HepG2 (cell line): Measurements from ENCODE around the gene ZNF831. TPM values are rescaled to one million over a fixed set of nuclear protein-coding genes. Genes with fewer than 3 reads are reported as not detected.

ENCODE experiments used
- ATAC-seq: fragments of 200-7000 bp; cut with Tn5 transposase; 3 replicates; pipeline ENCODE4 v1.9.1; 2020; ENCODE audit warnings: mild to moderate bottlenecking, moderate library complexity
- BruUV-seq: library from RNA; stranded (reverse); fragments of 400-500 nt; replicated peaks from 2 replicates; lab custom pipeline; 2021; lab: Mats Ljungman, UMichigan
- CTCF ChIA-PET: fragments of 300-600 bp; formaldehyde crosslinking; extraction: SDS; loops from one replicate; lab custom pipeline; 2021; ENCODE audit warnings: low total read pairs, inconsistent platforms, low intra/inter-chr PET ratio; lab: Yijun Ruan, JAX
- POLR2A ChIA-PET: fragments of 350-600 bp; sonication (Branson Sonifier 250); formaldehyde crosslinking; loops from one replicate; lab custom pipeline; 2020; ENCODE audit warnings: antibody characterized with exemption, inconsistent platforms; lab: Yijun Ruan, JAX
- DNase-seq: peaks from one replicate; pipeline ENCODE4 v3.0.0-alpha.2; 2015; ENCODE audit warnings: low spot score
- FAIRE-seq: peaks from 3 replicates; lab custom pipeline; 2011; peaks lifted over from hg19 to GRCh38; lab: Jason Lieb, UNC
- H2AFZ ChIP-seq: one replicate; pipeline ENCODE4 v1.6.1; 2011; ENCODE audit warnings: low read length, inconsistent platforms
- H3K27ac ChIP-seq: fragments of 300-600 bp; 3 replicates; pipeline ENCODE4 v1.8.0; 2011; ENCODE audit warnings: mixed run types, mild to moderate bottlenecking, mixed read lengths, low read length, inconsistent platforms; ENCODE audit not compliant: insufficient read depth; ENCODE audit errors: extremely low read length
- H3K27me3 ChIP-seq, 2 experiments: fragments of 200-600 bp in 1 of 2; 2 replicates in 1 of 2; 3 replicates in 1 of 2; pipeline versions ENCODE4 v1.6.0 to v1.8.0; 2011; ENCODE audit warnings: low read length in 2 of 2, mild to moderate bottlenecking in 2 of 2, moderate library complexity in 2 of 2, inconsistent platforms in 1 of 2; ENCODE audit not compliant: insufficient read depth in 2 of 2, control insufficient read depth in 1 of 2
- H3K36me3 ChIP-seq, 2 experiments: fragments of 200-600 bp in 1 of 2; replicated peaks in 1 of 2; 2 replicates in 1 of 2; 3 replicates in 1 of 2; pipeline versions ENCODE4 v1.5.1 to v1.8.0; 2011; ENCODE audit warnings: low read length in 2 of 2, inconsistent platforms in 1 of 2; ENCODE audit not compliant: insufficient read depth in 2 of 2, control insufficient read depth in 1 of 2
- H3K4me1 ChIP-seq: 2 replicates; pipeline ENCODE4 v1.5.1; 2012; ENCODE audit warnings: low read length, inconsistent platforms; ENCODE audit not compliant: insufficient read depth
- H3K4me2 ChIP-seq: 2 replicates; pipeline ENCODE4 v1.6.0; 2011; ENCODE audit warnings: low read depth, low read length, inconsistent platforms
- H3K4me3 ChIP-seq, 3 experiments: fragments of 200-600 bp in 1 of 3; sonication (generic), shearing (Covaris generic) in 1 of 3; replicated peaks in 1 of 3; 2 replicates each; pipeline ENCODE4 v1.5.1; 2011 to 2016; ENCODE audit warnings: low read length in 3 of 3, inconsistent platforms in 2 of 3, low read depth in 2 of 3, mild to moderate bottlenecking in 2 of 3, control low read depth in 1 of 3, mixed read lengths in 1 of 3; ENCODE audit not compliant: insufficient read depth in 1 of 3
- H3K79me2 ChIP-seq: one replicate; pipeline ENCODE4 v1.6.1; 2011; ENCODE audit warnings: low read length, inconsistent platforms; ENCODE audit not compliant: insufficient read depth
- H3K9ac ChIP-seq: 2 replicates; pipeline ENCODE4 v1.6.0; 2011; ENCODE audit warnings: mild to moderate bottlenecking, low read depth, low read length, inconsistent platforms; ENCODE audit not compliant: insufficient read depth
- H3K9me3 ChIP-seq: 2 replicates; pipeline ENCODE4 v1.5.1; 2012; ENCODE audit warnings: mild to moderate bottlenecking, low read length
- H4K20me1 ChIP-seq: 2 replicates; pipeline ENCODE4 v1.6.0; 2011; ENCODE audit warnings: inconsistent platforms, mild to moderate bottlenecking, low read length, moderate library complexity; ENCODE audit not compliant: insufficient read depth
- ATF3 ChIP-seq: sonication (generic); formaldehyde crosslinking; IDR thresholded peaks from 2 replicates; pipeline ENCODE4 v1.4.0; 2020; ENCODE audit warnings: missing genetic modification reagents
- ATRX ChIP-seq: sonication (generic); formaldehyde crosslinking; IDR thresholded peaks from 2 replicates; pipeline ENCODE4 v1.4.0; 2020; ENCODE audit warnings: missing genetic modification reagents, borderline replicate concordance
- BCL6 ChIP-seq: IDR thresholded peaks from 2 replicates; pipeline ENCODE4 v1.6.1; 2016; ENCODE audit warnings: missing genetic modification reagents, missing compliant biosample characterization
- CEBPG ChIP-seq: IDR thresholded peaks from 2 replicates; pipeline ENCODE4 v1.6.1; 2016
- DNMT3B ChIP-seq: conservative IDR thresholded peaks from 2 replicates; pipeline ENCODE4 v1.6.1; 2016; ENCODE audit warnings: missing biosample characterization, control low read depth
- FLYWCH1 ChIP-seq: sonication (generic); formaldehyde crosslinking; IDR thresholded peaks from 2 replicates; pipeline ENCODE4 v1.8.1; 2023; ENCODE audit warnings: mild to moderate bottlenecking, missing genetic modification reagents
- FOSL2 ChIP-seq: sonication (generic); formaldehyde crosslinking; IDR thresholded peaks from 2 replicates; pipeline ENCODE4 v1.4.0; 2020; ENCODE audit warnings: missing genetic modification reagents
- FOXA3 ChIP-seq: IDR thresholded peaks from 2 replicates; pipeline ENCODE4 v1.6.1; 2016; ENCODE audit warnings: missing genetic modification reagents, missing compliant biosample characterization
- HES4 ChIP-seq: sonication (generic); formaldehyde crosslinking; IDR thresholded peaks from 2 replicates; pipeline ENCODE4 v1.9.0; 2021; ENCODE audit warnings: mild to moderate bottlenecking, missing genetic modification reagents, borderline replicate concordance
- IKZF5 ChIP-seq: IDR thresholded peaks from 2 replicates; pipeline ENCODE4 v1.6.1; 2018; ENCODE audit warnings: missing genetic modification reagents, mild to moderate bottlenecking, missing compliant biosample characterization
- KDM5A ChIP-seq: fragments of 200-600 bp; sonication (generic); IDR thresholded peaks from 2 replicates; pipeline ENCODE4 v1.7.0; 2018; ENCODE audit warnings: antibody characterized with exemption, mild to moderate bottlenecking, low read length, borderline replicate concordance
- MIER2 ChIP-seq: IDR thresholded peaks from 2 replicates; pipeline ENCODE4 v1.6.1; 2016; ENCODE audit warnings: missing biosample characterization, missing genetic modification reagents
- MYPOP ChIP-seq: sonication (generic); formaldehyde crosslinking; IDR thresholded peaks from 2 replicates; pipeline ENCODE4 v1.8.1; 2023; ENCODE audit warnings: mild to moderate bottlenecking, moderate library complexity, missing genetic modification reagents
- PHB2 ChIP-seq: fragments of 450-650 bp; IDR thresholded peaks from 2 replicates; pipeline ENCODE4 v1.6.1; 2018; ENCODE audit not compliant: partially characterized antibody
- THRA ChIP-seq: sonication (generic); formaldehyde crosslinking; IDR thresholded peaks from 2 replicates; pipeline ENCODE4 v1.4.0; 2020; ENCODE audit warnings: missing genetic modification reagents, borderline replicate concordance
- ZBTB1 ChIP-seq: sonication (generic); formaldehyde crosslinking; IDR thresholded peaks from 2 replicates; pipeline ENCODE4 v1.4.0; 2020; ENCODE audit warnings: missing genetic modification reagents, borderline replicate concordance
- ZMYM4 ChIP-seq: sonication (generic); formaldehyde crosslinking; IDR thresholded peaks from 2 replicates; pipeline ENCODE4 v1.8.1; 2023; ENCODE audit warnings: mild to moderate bottlenecking, missing genetic modification reagents
- ZNF34 ChIP-seq: sonication (generic); formaldehyde crosslinking; IDR thresholded peaks from 2 replicates; pipeline ENCODE4 v1.4.0; 2020; ENCODE audit warnings: mild to moderate bottlenecking, missing genetic modification reagents, borderline replicate concordance
- ZNF749 ChIP-seq: sonication (generic); formaldehyde crosslinking; IDR thresholded peaks from 2 replicates; pipeline ENCODE4 v1.8.0; 2022; ENCODE audit warnings: mild to moderate bottlenecking, missing genetic modification reagents, moderate library complexity, borderline replicate concordance
- ZNF775 ChIP-seq: sonication (generic); formaldehyde crosslinking; IDR thresholded peaks from 2 replicates; pipeline ENCODE4 v1.4.0; 2020; ENCODE audit warnings: missing genetic modification reagents, mild to moderate bottlenecking, moderate library complexity, borderline replicate concordance
- ZSCAN12 ChIP-seq: sonication (generic); formaldehyde crosslinking; IDR thresholded peaks from 2 replicates; pipeline ENCODE4 v1.9.0; 2021; ENCODE audit warnings: mild to moderate bottlenecking, missing genetic modification reagents
- WGBS: methylation state at CpG from one replicate; pipeline ENCODE4 v1.1.6; 2017; ENCODE audit warnings: low lambda C conversion rate; 5-methylcytosine and 5-hydroxymethylcytosine counted together
- in situ Hi-C: cut with HindIII; loops from 2 replicates; pipeline ENCODE4 v1.10.0; 2017; ENCODE audit warnings: low pct_unique_long_range_greater_than_20kb; ENCODE audit not compliant: extremely low pct_ligation_motif_present
- intact Hi-C: fragments of 100-400 bp; cut with micrococcal nuclease; formaldehyde crosslinking; loops from one replicate; pipeline ENCODE4 v1.10.0; 2022; ENCODE audit not compliant: unreplicated experiment
- polyA plus RNA-seq, 8 experiments: library from polyadenylated mRNA; depleted of rRNA in 3 of 8; stranded (reverse) in 7 of 8; unstranded in 1 of 8; fragments of >200 nt; fragmentation: Illumina TruSeq in 4 of 8; extraction: Trizol in 4 of 8; gene quantifications; 2 replicates each; pipeline versions ENCODE4 v1.2.1 to v1.2.3, GENCODE V29; 2011 to 2016; ENCODE audit warnings: low read depth in 4 of 8, missing spikeins in 1 of 8, mixed read lengths in 1 of 8; ENCODE audit not compliant: insufficient read depth in 1 of 8
- total RNA-seq, 5 experiments: library from RNA; depleted of rRNA; stranded (reverse); fragments of >200 nt; fragmentation: Illumina TruSeq; extraction: Trizol; gene quantifications; 2 replicates each; pipeline ENCODE4 v1.2.3, GENCODE V29; 2016; ENCODE audit warnings: low read depth in 1 of 5

The ZNF831 gene
- total and polyA plus RNA-seq, 2 of the 13 experiments (the other 11 are each of a cell fraction or from before 2014, with no cell fraction given) = not detected

- TF ChIP-seq THRA (CRISPR knock-in tag) = no peak
- no peak for TF ChIP-seq ZNF775 (CRISPR knock-in tag)
- TF ChIP-seq KDM5A = no peak
- TF ChIP-seq PHB2 = no peak
- TF ChIP-seq FOXA3 (CRISPR knock-in tag) = no peak
- TF ChIP-seq ZNF34 (CRISPR knock-in tag) = no peak
- no peak for TF ChIP-seq MYPOP
- no peak for TF ChIP-seq ATF3 (CRISPR knock-in tag)
- TF ChIP-seq ZMYM4 (CRISPR knock-in tag) = no peak
Observed at GRCh38 chr20:59179988-59180387, 16.4 kb downstream of the ZNF831 start (continued).

- intact Hi-C loops (no loop called here), in situ Hi-C loops (no loop called here)
- H3K4me1 ChIP-seq = no peaks in the 10 kb centered on the region
- no peak overlapping the region for H3K27ac ChIP-seq
- DNase-seq = no peak
- no peak for ATAC-seq
- no peaks in the 10 kb centered on the region for H3K36me3 ChIP-seq
- WGBS = 1% methylated on average over 2 of the region's 2 CpGs
- BruUV-seq = no TSS peak
- H3K27me3 ChIP-seq = peaks cover 8 to 42% of the 10 kb centered on the region in 2 experiments; a peak in 4 of 5 replicates
- POLR2A ChIA-PET = no interaction called here
- CTCF ChIA-PET = no interaction called here
- H2AFZ ChIP-seq = no peak overlapping the region
- H3K9me3 ChIP-seq = no peaks in the 10 kb centered on the region
- no peak overlapping the region for H3K4me2 ChIP-seq
- no peaks in the 10 kb centered on the region for H4K20me1 ChIP-seq
- no peak overlapping the region for H3K9ac ChIP-seq
- FAIRE-seq = no peak
- H3K79me2 ChIP-seq = no peaks in the 10 kb centered on the region
- no peak overlapping the region for H3K4me3 ChIP-seq
- TF ChIP-seq FLYWCH1 (CRISPR knock-in tag) (no peak), DNMT3B (CRISPR knock-in tag) (no peak), ZBTB1 (CRISPR knock-in tag) (no peak), ZNF749 (CRISPR knock-in tag) (no peak), IKZF5 (CRISPR knock-in tag) (no peak), ATRX (CRISPR knock-in tag) (no peak), ZSCAN12 (no peak), FOSL2 (CRISPR knock-in tag) (no peak), CEBPG (CRISPR knock-in tag) (no peak), HES4 (CRISPR knock-in tag) (no peak), BCL6 (no peak), MIER2 (CRISPR knock-in tag) (no peak)
Observed at GRCh38 chr20:59181936-59182335, 18.3 kb downstream of the ZNF831 start.
